ENCODE measurements around the gene LCOR.

LCOR gene

DNA sequence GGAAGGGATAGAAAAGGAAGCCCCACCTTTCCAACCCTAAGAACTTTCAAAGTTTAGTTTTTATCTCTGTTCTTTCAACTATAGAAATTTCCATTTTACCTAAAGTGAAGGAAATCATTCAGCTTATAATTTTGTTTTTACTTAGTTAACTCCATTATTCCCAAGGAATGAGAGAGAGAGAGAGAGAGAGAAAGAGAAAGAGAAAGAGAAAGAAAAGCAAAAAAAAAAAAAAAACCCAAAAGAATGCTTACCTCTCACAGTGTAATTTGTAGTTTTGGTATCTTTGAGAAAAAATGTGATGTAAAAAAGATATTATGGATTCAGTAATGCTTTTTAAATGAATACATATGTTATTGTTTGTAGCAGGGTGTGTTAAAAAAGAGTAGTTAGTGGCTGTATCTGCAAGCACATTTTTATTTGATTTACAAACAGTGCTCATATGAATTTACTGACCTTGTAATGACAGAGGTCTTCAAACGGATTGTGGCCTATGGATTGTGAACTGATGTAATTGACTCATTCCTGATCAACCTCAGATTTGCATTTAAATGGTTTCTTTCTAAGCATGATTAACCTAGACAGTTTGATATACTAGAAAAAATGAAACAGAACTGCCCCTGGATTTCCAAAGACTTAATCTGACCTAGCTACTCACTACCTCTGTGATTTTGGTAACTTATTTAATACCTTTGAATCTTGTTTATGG is 64.9 kb downstream of the LCOR start:
- Histone ChIP-seq H3F3A (ENCODE audit: insufficient read depth, low read length) (no peaks in the 10 kb centered on the region), H3K36me3 (replicated peaks; ENCODE audit: insufficient read depth, low read length) (no peaks in the 10 kb centered on the region), H3K27me3 (replicated peaks; ENCODE audit: insufficient read depth, low read length) (no peaks in the 10 kb centered on the region), H3K9me2 (replicated peaks; ENCODE audit: insufficient read depth, low read length) (no peaks in the 10 kb centered on the region), H2AFZ (ENCODE audit: low read length) (no peak overlapping the region), H3K9me3 (replicated peaks; ENCODE audit: insufficient read depth, low read length) (no peaks in the 10 kb centered on the region), H4K20me1 (ENCODE audit: insufficient read depth, low read length) (no peaks in the 10 kb centered on the region), H3K4me1 (ENCODE audit: low read length) (no peaks in the 10 kb centered on the region), H3K79me2 (ENCODE audit: low read length) (peaks cover 83% of the 10 kb centered on the region), H3K4me2 (ENCODE audit: low read depth, low read length) (no peak overlapping the region), H3K9ac (ENCODE audit: low read length) (no peak overlapping the region), H3K4me3 (ENCODE audit: low read length) (no peak overlapping the region), H3K27ac (ENCODE audit: low read length) (no peak overlapping the region)
- TF ChIP-seq EZH2 (optimal IDR thresholded peaks at IDR 0.05; ENCODE audit: low read depth, low read length) (no peak), EZH2phosphoT487 (IDR thresholded peaks at IDR 0.05; ENCODE audit: low read length) (no peak), CTCF (IDR thresholded peaks at IDR 0.05; ENCODE audit: low read length) (no peak)
- no peak for DNase-seq

DNA sequence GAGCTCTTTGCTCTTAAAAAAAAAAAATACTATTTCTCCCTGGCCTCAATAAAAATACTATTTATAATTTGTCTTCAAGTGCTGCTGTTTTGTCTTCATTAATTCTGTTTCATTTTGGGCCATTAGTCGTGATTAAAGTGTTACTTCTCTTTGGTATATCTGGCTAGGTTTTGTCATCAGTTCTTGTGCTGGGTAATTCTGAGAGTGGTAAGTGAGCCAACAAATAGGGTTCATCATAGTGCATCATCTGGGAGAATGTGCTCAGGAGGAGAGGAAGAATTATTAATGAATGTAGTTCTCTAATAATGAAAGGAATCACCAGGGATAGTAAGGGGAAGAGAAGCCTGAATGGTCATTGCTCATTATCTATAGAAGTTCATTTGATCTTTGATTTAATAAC is 70.0 kb downstream of the LCOR start:
- H3F3A ChIP-seq (ENCODE audit: insufficient read depth, low read length) = no peaks in the 10 kb centered on the region
- no peaks in the 10 kb centered on the region for H4K20me1 ChIP-seq (ENCODE audit: insufficient read depth, low read length)
- H3K9me3 ChIP-seq (replicated peaks; ENCODE audit: insufficient read depth, low read length) = no peaks in the 10 kb centered on the region
- H3K9me2 ChIP-seq (replicated peaks; ENCODE audit: insufficient read depth, low read length) = no peaks in the 10 kb centered on the region
- H3K27ac ChIP-seq (ENCODE audit: low read length) = no peak overlapping the region
- no peak overlapping the region for H3K4me2 ChIP-seq (ENCODE audit: low read depth, low read length)
- TF ChIP-seq EZH2 (optimal IDR thresholded peaks at IDR 0.05; ENCODE audit: low read depth, low read length) = no peak
- TF ChIP-seq CTCF (IDR thresholded peaks at IDR 0.05; ENCODE audit: low read length) = no peak
- TF ChIP-seq EZH2phosphoT487 (IDR thresholded peaks at IDR 0.05; ENCODE audit: low read length) = no peak
- no peaks in the 10 kb centered on the region for H3K4me1 ChIP-seq (ENCODE audit: low read length)
- no peak overlapping the region for H3K9ac ChIP-seq (ENCODE audit: low read length)
- H3K4me3 ChIP-seq (ENCODE audit: low read length) = no peak overlapping the region
- H2AFZ ChIP-seq (ENCODE audit: low read length) = no peak overlapping the region
- DNase-seq = no peak
- no peaks in the 10 kb centered on the region for H3K36me3 ChIP-seq (replicated peaks; ENCODE audit: insufficient read depth, low read length)
- peaks cover 89% of the 10 kb centered on the region for H3K79me2 ChIP-seq (ENCODE audit: low read length)
- no peaks in the 10 kb centered on the region for H3K27me3 ChIP-seq (replicated peaks; ENCODE audit: insufficient read depth, low read length)

DNA sequence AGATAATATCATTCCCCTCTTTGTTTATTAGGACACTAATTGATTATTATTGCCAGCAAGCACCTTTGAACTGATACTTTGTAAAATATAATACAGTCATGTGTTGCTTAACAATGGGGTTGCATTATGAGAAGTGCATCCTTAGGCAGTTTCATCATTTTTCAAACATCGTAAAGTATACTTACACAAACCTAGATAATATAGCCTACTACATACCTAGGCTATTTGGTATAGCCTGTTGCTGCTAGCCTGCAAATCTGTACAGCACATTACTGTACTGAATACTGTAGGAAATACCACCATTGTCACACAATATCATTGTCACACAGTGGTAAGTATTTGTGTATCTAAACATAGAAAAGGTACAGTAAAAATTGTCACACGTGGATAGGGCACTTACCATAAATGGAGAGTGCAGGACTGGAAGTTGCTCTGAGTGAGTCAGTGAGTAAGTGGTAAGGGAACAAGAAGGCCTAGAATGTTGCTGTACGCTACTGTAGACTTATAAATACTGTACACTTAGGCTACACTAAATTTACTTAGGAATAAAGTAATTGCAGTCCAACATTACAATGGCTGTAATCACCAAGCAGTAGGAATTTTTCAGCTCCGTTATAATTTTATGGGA is 70.7 kb downstream of the LCOR start:
- no peak for DNase-seq
- Histone ChIP-seq H3K4me1 (ENCODE audit: low read length) (no peaks in the 10 kb centered on the region), H3K79me2 (ENCODE audit: low read length) (peaks cover 82% of the 10 kb centered on the region), H3K4me2 (ENCODE audit: low read depth, low read length) (no peak overlapping the region), H3K36me3 (replicated peaks; ENCODE audit: insufficient read depth, low read length) (no peaks in the 10 kb centered on the region), H2AFZ (ENCODE audit: low read length) (no peak overlapping the region), H3K9me3 (replicated peaks; ENCODE audit: insufficient read depth, low read length) (no peaks in the 10 kb centered on the region), H3K27ac (ENCODE audit: low read length) (no peak overlapping the region), H3K27me3 (replicated peaks; ENCODE audit: insufficient read depth, low read length) (no peaks in the 10 kb centered on the region), H4K20me1 (ENCODE audit: insufficient read depth, low read length) (no peaks in the 10 kb centered on the region), H3F3A (ENCODE audit: insufficient read depth, low read length) (no peaks in the 10 kb centered on the region), H3K4me3 (ENCODE audit: low read length) (no peak overlapping the region), H3K9me2 (replicated peaks; ENCODE audit: insufficient read depth, low read length) (no peaks in the 10 kb centered on the region), H3K9ac (ENCODE audit: low read length) (no peak overlapping the region)
- TF ChIP-seq CTCF (IDR thresholded peaks at IDR 0.05; ENCODE audit: low read length) (no peak), EZH2phosphoT487 (IDR thresholded peaks at IDR 0.05; ENCODE audit: low read length) (no peak), EZH2 (optimal IDR thresholded peaks at IDR 0.05; ENCODE audit: low read depth, low read length) (no peak)
